Mesendoderm (in vitro differentiated cells): Measurements from ENCODE around the gene TRIM42.

Experiments
- DNase-seq: peaks from one replicate; pipeline ENCODE4 v3.0.0; 2013
- H2AK5ac ChIP-seq: 2 replicates; pipeline ENCODE4 v1.6.1; 2013; ENCODE audit warnings: low read length, inconsistent platforms
- H2BK120ac ChIP-seq: 2 replicates; pipeline ENCODE4 v1.6.1; 2013; ENCODE audit warnings: low read depth, mild to moderate bottlenecking, low read length, moderate library complexity, mixed read lengths
- H2BK15ac ChIP-seq: replicated peaks from 2 replicates; pipeline ENCODE4 v1.6.1; 2013; ENCODE audit warnings: low read depth, mild to moderate bottlenecking, moderate library complexity
- H2BK5ac ChIP-seq: 2 replicates; pipeline ENCODE4 v1.6.1; 2013; ENCODE audit warnings: low read length, inconsistent platforms
- H3K18ac ChIP-seq: 2 replicates; pipeline ENCODE4 v1.6.1; 2013; ENCODE audit warnings: mild to moderate bottlenecking, low read length, mixed read lengths
- H3K23ac ChIP-seq: one replicate; pipeline ENCODE4 v1.6.1; 2013; ENCODE audit warnings: low read length
- H3K27ac ChIP-seq: 2 replicates; pipeline ENCODE4 v1.5.1; 2013; ENCODE audit warnings: low read depth, mild to moderate bottlenecking, inconsistent platforms, low read length, moderate library complexity
- H3K27me3 ChIP-seq: 2 replicates; pipeline ENCODE4 v1.6.1; 2013; ENCODE audit warnings: low read length, control low read depth, mild to moderate bottlenecking, inconsistent platforms; ENCODE audit not compliant: insufficient read depth, poor library complexity
- H3K36me3 ChIP-seq: 2 replicates; pipeline ENCODE4 v1.6.1; 2013; ENCODE audit warnings: low read length, inconsistent platforms; ENCODE audit not compliant: control insufficient read depth, insufficient read depth
- H3K4ac ChIP-seq: one replicate; pipeline ENCODE4 v1.6.1; 2013; ENCODE audit warnings: low read depth, mild to moderate bottlenecking, low read length, moderate library complexity
- H3K4me1 ChIP-seq: 2 replicates; pipeline ENCODE4 v1.6.1; 2013; ENCODE audit warnings: low read depth, low read length, inconsistent platforms; ENCODE audit not compliant: control insufficient read depth
- H3K4me2 ChIP-seq: 2 replicates; pipeline ENCODE4 v1.6.1; 2013; ENCODE audit warnings: low read length
- H3K4me3 ChIP-seq: 2 replicates; pipeline ENCODE4 v1.5.1; 2013; ENCODE audit warnings: mild to moderate bottlenecking, low read length
- H3K56ac ChIP-seq: one replicate; pipeline ENCODE4 v1.6.1; 2013; ENCODE audit warnings: low read length
- H3K79me1 ChIP-seq: 2 replicates; pipeline ENCODE4 v1.6.1; 2013; ENCODE audit warnings: low read length, inconsistent platforms
- H3K79me2 ChIP-seq: 2 replicates; pipeline ENCODE4 v1.6.1; 2013; ENCODE audit warnings: mild to moderate bottlenecking, low read length; ENCODE audit not compliant: control insufficient read depth, insufficient read depth
- H3K9ac ChIP-seq: 2 replicates; pipeline ENCODE4 v1.6.1; 2013; ENCODE audit warnings: low read length, inconsistent platforms
- H4K5ac ChIP-seq: one replicate; pipeline ENCODE4 v1.6.1; 2013; ENCODE audit warnings: low read length
- H4K8ac ChIP-seq: one replicate; pipeline ENCODE4 v1.6.1; 2013; ENCODE audit warnings: low read depth, mild to moderate bottlenecking, control low read depth, low read length, moderate library complexity
- WGBS: extraction: QIAGEN DNeasy Blood & Tissue Kit; methylation state at CpG from one replicate; pipeline ENCODE4 v1.1.7; 2013; ENCODE audit warnings: low lambda C conversion rate, missing lambda C conversion rate; ENCODE audit not compliant: insufficient coverage; ENCODE audit errors: extremely low coverage; 5-methylcytosine and 5-hydroxymethylcytosine counted together

The TRIM42 gene

GRCh38 chr3:140704733-140705132 lies 26.9 kb downstream of the TRIM42 start:
- H3K4me3 ChIP-seq, result no peak overlapping the region
- no peak overlapping the region for H3K9ac ChIP-seq
- no peak overlapping the region for H3K4ac ChIP-seq
- no CpG with 5 or more reads among the region's 1 CpG for WGBS
- no peaks in the 10 kb centered on the region for H3K79me2 ChIP-seq
- no peak overlapping the region for H2BK120ac ChIP-seq
- no peak overlapping the region for H4K5ac ChIP-seq
- no peak overlapping the region for H2AK5ac ChIP-seq
- no peaks in the 10 kb centered on the region for H3K36me3 ChIP-seq
- no peak overlapping the region for H3K4me2 ChIP-seq
- H3K23ac ChIP-seq, result no peak overlapping the region
- H3K79me1 ChIP-seq, result no peaks in the 10 kb centered on the region
- no peak overlapping the region for H2BK15ac ChIP-seq
- no peak overlapping the region for H3K56ac ChIP-seq
- H2BK5ac ChIP-seq, result no peak overlapping the region
- no peaks in the 10 kb centered on the region for H3K4me1 ChIP-seq
- H3K27me3 ChIP-seq, result no peaks in the 10 kb centered on the region
- no peak overlapping the region for H3K27ac ChIP-seq
- no peak overlapping the region for H3K18ac ChIP-seq
- no peak for DNase-seq
- H4K8ac ChIP-seq, result no peak overlapping the region

GRCh38 chr3:140705954-140706353 lies 28.1 kb downstream of the TRIM42 start:
- H3K4ac ChIP-seq, result no peak overlapping the region

GRCh38 chr3:140706360-140706759 lies 28.5 kb downstream of the TRIM42 start:
- Histone ChIP-seq H3K36me3 (no peaks in the 10 kb centered on the region), H3K4ac (no peak overlapping the region), H3K4me2 (no peak overlapping the region), H3K4me3 (no peak overlapping the region), H3K27me3 (no peaks in the 10 kb centered on the region), H3K23ac (no peak overlapping the region), H4K5ac (no peak overlapping the region), H3K18ac (no peak overlapping the region), H3K27ac (no peak overlapping the region), H2BK120ac (no peak overlapping the region), H3K9ac (no peak overlapping the region), H2BK15ac (no peak overlapping the region), H4K8ac (no peak overlapping the region), H2BK5ac (no peak overlapping the region), H2AK5ac (no peak overlapping the region), H3K56ac (no peak overlapping the region), H3K79me1 (no peaks in the 10 kb centered on the region), H3K4me1 (no peaks in the 10 kb centered on the region), H3K79me2 (no peaks in the 10 kb centered on the region)
- DNase-seq, result no peak

More at GRCh38 chr3:140705954-140706353, 28.1 kb downstream of the TRIM42 start:
- Histone ChIP-seq H2BK120ac (no peak overlapping the region), H3K4me3 (no peak overlapping the region), H3K27ac (no peak overlapping the region), H3K79me2 (no peaks in the 10 kb centered on the region), H3K36me3 (no peaks in the 10 kb centered on the region), H2AK5ac (no peak overlapping the region), H2BK5ac (no peak overlapping the region), H4K5ac (no peak overlapping the region), H2BK15ac (no peak overlapping the region), H4K8ac (no peak overlapping the region), H3K18ac (no peak overlapping the region), H3K9ac (no peak overlapping the region), H3K56ac (no peak overlapping the region), H3K23ac (no peak overlapping the region), H3K4me1 (no peaks in the 10 kb centered on the region), H3K27me3 (no peaks in the 10 kb centered on the region), H3K79me1 (no peaks in the 10 kb centered on the region), H3K4me2 (no peak overlapping the region)
- DNase-seq, result no peak

- Histone ChIP-seq H2BK120ac (no peak overlapping the region), H2AK5ac (no peak overlapping the region), H3K4ac (no peak overlapping the region), H2BK15ac (no peak overlapping the region), H4K8ac (no peak overlapping the region), H2BK5ac (no peak overlapping the region), H3K27ac (no peak overlapping the region), H3K4me2 (no peak overlapping the region), H4K5ac (no peak overlapping the region), H3K4me3 (no peak overlapping the region), H3K36me3 (no peaks in the 10 kb centered on the region), H3K23ac (no peak overlapping the region), H3K27me3 (no peaks in the 10 kb centered on the region), H3K18ac (no peak overlapping the region), H3K9ac (no peak overlapping the region), H3K79me1 (no peaks in the 10 kb centered on the region), H3K56ac (no peak overlapping the region), H3K4me1 (no peaks in the 10 kb centered on the region), H3K79me2 (no peaks in the 10 kb centered on the region)
- no CpG with 5 or more reads among the region's 2 CpGs for WGBS
- DNase-seq, result no peak
These were observed 31.0 kb downstream of the TRIM42 start for GRCh38 chr3:140708815-140709214.

GRCh38 chr3:140709751-140710150 lies 31.9 kb downstream of the TRIM42 start:
- H2BK120ac ChIP-seq, result no peak overlapping the region
- no peak overlapping the region for H2AK5ac ChIP-seq
- H3K4ac ChIP-seq, result no peak overlapping the region
- H3K27me3 ChIP-seq, result no peaks in the 10 kb centered on the region
- H3K79me1 ChIP-seq, result no peaks in the 10 kb centered on the region
- DNase-seq, result no peak
- H2BK15ac ChIP-seq, result no peak overlapping the region
- no peak overlapping the region for H3K27ac ChIP-seq
- H3K36me3 ChIP-seq, result no peaks in the 10 kb centered on the region
- no peak overlapping the region for H3K4me2 ChIP-seq
- H3K4me1 ChIP-seq, result no peaks in the 10 kb centered on the region
- H4K5ac ChIP-seq, result no peak overlapping the region
- H3K23ac ChIP-seq, result no peak overlapping the region
- no peak overlapping the region for H2BK5ac ChIP-seq
- H4K8ac ChIP-seq, result no peak overlapping the region
- no peaks in the 10 kb centered on the region for H3K79me2 ChIP-seq
- H3K18ac ChIP-seq, result no peak overlapping the region
- no peak overlapping the region for H3K4me3 ChIP-seq
- no peak overlapping the region for H3K9ac ChIP-seq
- no peak overlapping the region for H3K56ac ChIP-seq

GRCh38 chr3:140710711-140711389 lies 33.0 kb downstream of the TRIM42 start:
- Histone ChIP-seq H2AK5ac (no peak overlapping the region), H3K4me2 (no peak overlapping the region), H3K9ac (no peak overlapping the region), H4K5ac (no peak overlapping the region), H2BK5ac (no peak overlapping the region), H2BK120ac (no peak overlapping the region), H3K18ac (no peak overlapping the region), H3K4me3 (no peak overlapping the region), H3K4me1 (no peaks in the 10 kb centered on the region), H3K23ac (no peak overlapping the region), H3K79me1 (no peaks in the 10 kb centered on the region), H3K27me3 (no peaks in the 10 kb centered on the region), H3K27ac (no peak overlapping the region), H3K79me2 (no peaks in the 10 kb centered on the region), H4K8ac (no peak overlapping the region), H3K4ac (no peak overlapping the region), H2BK15ac (no peak overlapping the region), H3K56ac (no peak overlapping the region), H3K36me3 (no peaks in the 10 kb centered on the region)
- DNase-seq, result no peak
- WGBS, result no CpG with 5 or more reads among the region's 2 CpGs
